ENCODE results near the gene LTBP1.

DNA sequence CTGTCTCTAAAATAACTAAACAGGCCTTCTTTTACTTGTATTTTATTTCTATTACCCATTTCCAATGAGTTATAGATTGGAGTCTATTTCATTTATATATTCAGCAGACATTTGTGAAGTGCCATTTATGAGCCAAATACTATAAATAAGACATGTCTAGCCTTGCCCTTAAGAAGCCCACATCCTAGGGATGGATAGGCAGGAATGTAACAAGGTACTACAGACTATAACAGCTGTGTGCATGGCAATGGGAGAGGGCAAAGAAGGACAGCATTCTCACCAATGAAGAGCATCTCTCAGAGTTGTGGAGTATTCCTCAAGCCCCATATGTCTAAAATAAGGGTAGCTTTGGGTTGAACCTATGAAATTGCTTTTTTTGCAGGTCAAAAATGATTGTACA lies 367.8 kb downstream of the LTBP1 start:
- TF ChIP-seq EZH2 (IDR thresholded peaks at IDR 0.05; ENCODE audit: low read length), result no peak
- TF ChIP-seq, protein P1, sequence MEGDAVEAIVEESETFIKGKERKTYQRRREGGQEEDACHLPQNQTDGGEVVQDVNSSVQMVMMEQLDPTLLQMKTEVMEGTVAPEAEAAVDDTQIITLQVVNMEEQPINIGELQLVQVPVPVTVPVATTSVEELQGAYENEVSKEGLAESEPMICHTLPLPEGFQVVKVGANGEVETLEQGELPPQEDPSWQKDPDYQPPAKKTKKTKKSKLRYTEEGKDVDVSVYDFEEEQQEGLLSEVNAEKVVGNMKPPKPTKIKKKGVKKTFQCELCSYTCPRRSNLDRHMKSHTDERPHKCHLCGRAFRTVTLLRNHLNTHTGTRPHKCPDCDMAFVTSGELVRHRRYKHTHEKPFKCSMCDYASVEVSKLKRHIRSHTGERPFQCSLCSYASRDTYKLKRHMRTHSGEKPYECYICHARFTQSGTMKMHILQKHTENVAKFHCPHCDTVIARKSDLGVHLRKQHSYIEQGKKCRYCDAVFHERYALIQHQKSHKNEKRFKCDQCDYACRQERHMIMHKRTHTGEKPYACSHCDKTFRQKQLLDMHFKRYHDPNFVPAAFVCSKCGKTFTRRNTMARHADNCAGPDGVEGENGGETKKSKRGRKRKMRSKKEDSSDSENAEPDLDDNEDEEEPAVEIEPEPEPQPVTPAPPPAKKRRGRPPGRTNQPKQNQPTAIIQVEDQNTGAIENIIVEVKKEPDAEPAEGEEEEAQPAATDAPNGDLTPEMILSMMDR (optimal IDR thresholded peaks at IDR 0.05 in 1 of 3, IDR thresholded peaks at IDR 0.05 in 1 of 3, conservative IDR thresholded peaks at IDR 0.05 in 1 of 3; ENCODE audit: extremely low read depth in 1 of 3, insufficient read depth in 2 of 3, low read length in 3 of 3), result no peak

All from keratinocyte (primary cell).